ENCODE measurements around the gene GPX3. TPM values are rescaled to one million over a fixed set of nuclear protein-coding genes. Genes with fewer than 3 reads are reported as not detected.

GPX3 gene
- total RNA-seq, 1 experiment from 2014 or later, result 20.4 TPM

- no peak overlapping the region for H3K56ac ChIP-seq (ENCODE audit: insufficient read length, low read depth, low read length)
- no peak overlapping the region for H4K5ac ChIP-seq (ENCODE audit: insufficient read length, low read depth, low read length)
- H3K27me3 ChIP-seq (ENCODE audit: insufficient read depth, low read length), result no peaks in the 10 kb centered on the region
- no peak overlapping the region for H2BK12ac ChIP-seq (ENCODE audit: insufficient read length, low read depth, low read length)
- H2BK15ac ChIP-seq (ENCODE audit: low read depth, low read length), result no peak overlapping the region
- H3K9ac ChIP-seq (ENCODE audit: extremely low read depth, insufficient read length, low read length), result no peak overlapping the region
- Mint-ChIP-seq H3K4me1 (no peaks in the 10 kb centered on the region), H3K4me3 (no peak overlapping the region), H3K27ac (peak overlapping the region in 1 of 3 experiments; percentile 20; a peak in 2 of 7 replicates), H3K9me3 (no peaks in the 10 kb centered on the region), H3K36me3 (ENCODE audit: insufficient read depth in 1 of 3, low read depth in 3 of 3) (peaks cover 3 to 35% (median 30%) of the 10 kb centered on the region in 3 experiments; a peak in 5 of 7 replicates), H3K27me3 (ENCODE audit: low read depth) (no peaks in the 10 kb centered on the region)
- no peak overlapping the region for H3K23ac ChIP-seq (ENCODE audit: insufficient read length, low read depth, low read length)
- no peak overlapping the region for H2AK5ac ChIP-seq (ENCODE audit: insufficient read length, low read length)
- H2BK5ac ChIP-seq (ENCODE audit: insufficient read length, low read length), result no peak overlapping the region
- no peak overlapping the region for H3K4me2 ChIP-seq (ENCODE audit: insufficient read depth, insufficient read length, low read length)
- no peaks in the 10 kb centered on the region for H3K23me2 ChIP-seq (ENCODE audit: insufficient read length, low read depth, low read length, poor library complexity, severe bottlenecking)
- H3K79me1 ChIP-seq (ENCODE audit: insufficient read depth, low read depth, low read length, poor library complexity, severe bottlenecking), result no peaks in the 10 kb centered on the region
- no peak overlapping the region for H3K4ac ChIP-seq (ENCODE audit: low read depth, low read length)
- WGBS (ENCODE audit: extremely low coverage, insufficient read length, low lambda C conversion rate), result no CpG with 5 or more reads among the region's 11 CpGs
- no peak overlapping the region for H2BK120ac ChIP-seq (ENCODE audit: low read depth, low read length, poor library complexity, severe bottlenecking)
- H4K8ac ChIP-seq (replicated peaks; ENCODE audit: insufficient read length, low read depth, low read length), result no peak overlapping the region
- H3K9me3 ChIP-seq (ENCODE audit: control insufficient read depth, low read depth, low read length), result no peaks in the 10 kb centered on the region
- H3K18ac ChIP-seq (ENCODE audit: insufficient read length, low read depth, low read length), result no peak overlapping the region
- no peak overlapping the region for H3K14ac ChIP-seq (ENCODE audit: insufficient read depth, low read length)
- H3K4me1 ChIP-seq (ENCODE audit: insufficient read depth, low read length), result no peaks in the 10 kb centered on the region; the same call in 1 of the 2 replicates
- H2BK20ac ChIP-seq (ENCODE audit: low read depth, low read length, poor library complexity, severe bottlenecking), result no peak overlapping the region
- no peaks in the 10 kb centered on the region for H4K20me1 ChIP-seq (ENCODE audit: control insufficient read depth, insufficient read depth, insufficient read length)
- no peak overlapping the region for H3K27ac ChIP-seq (ENCODE audit: insufficient read length, low read depth, low read length)
- H4K91ac ChIP-seq (ENCODE audit: insufficient read length, low read depth, low read length), result no peak overlapping the region
- no peak for DNase-seq
- H3K79me2 ChIP-seq (ENCODE audit: insufficient read depth, low read length), result no peaks in the 10 kb centered on the region
- no peak overlapping the region for H2AFZ ChIP-seq (ENCODE audit: low read length)
- H3T11ph ChIP-seq (ENCODE audit: low read length), result no peak overlapping the region
- TF ChIP-seq CTCF (conservative IDR thresholded peaks at IDR 0.05), result no peak
These were observed 21.3 kb downstream of the GPX3 start for GRCh38 chr5:151041577-151042268.

All from H9 (cell line).